DND-41 (cell line): Measurements from ENCODE around the gene TMEM134.

Source experiments
- ATAC-seq: fragments of 200-7000 bp; cut with Tn5 transposase; 3 replicates; pipeline ENCODE4 v1.9.1; 2021; ENCODE audit warnings: low read depth; ENCODE audit not compliant: insufficient read depth
- DNase-seq: peaks from one replicate; pipeline ENCODE4 v3.0.0-alpha.2; 2020
- H2AFZ ChIP-seq: 2 replicates; pipeline ENCODE4 v1.6.0; 2012; ENCODE audit warnings: low read depth, low read length
- H3K27ac ChIP-seq: 2 replicates; pipeline ENCODE4 v1.5.1; 2012; ENCODE audit warnings: low read length, inconsistent platforms
- H3K27me3 ChIP-seq: fragments of 200-600 bp; sonication (generic); 2 replicates; pipeline ENCODE4 v1.6.0; 2012; ENCODE audit warnings: low read length, mild to moderate bottlenecking, inconsistent platforms; ENCODE audit not compliant: insufficient read depth, poor library complexity
- H3K36me3 ChIP-seq: 2 replicates; pipeline ENCODE4 v1.5.1; 2012; ENCODE audit warnings: low read length, inconsistent platforms; ENCODE audit not compliant: insufficient read depth
- H3K4me1 ChIP-seq: 2 replicates; pipeline ENCODE4 v1.5.1; 2012; ENCODE audit warnings: mild to moderate bottlenecking, low read length; ENCODE audit not compliant: insufficient read depth
- H3K4me2 ChIP-seq: 2 replicates; pipeline ENCODE4 v1.6.0; 2012; ENCODE audit warnings: mild to moderate bottlenecking, moderate library complexity, low read length, inconsistent platforms; ENCODE audit not compliant: insufficient read depth
- H3K4me3 ChIP-seq, 2 experiments: fragments of 200-600 bp in 1 of 2; shearing (Covaris generic) in 1 of 2; 2 replicates each; pipeline ENCODE4 v1.5.1; 2012 to 2016; ENCODE audit warnings: inconsistent platforms in 2 of 2, low read length in 2 of 2, mild to moderate bottlenecking in 2 of 2, low read depth in 1 of 2, moderate library complexity in 1 of 2
- H3K79me2 ChIP-seq: 2 replicates; pipeline ENCODE4 v1.6.0; 2012; ENCODE audit warnings: low read length, inconsistent platforms; ENCODE audit not compliant: insufficient read depth
- H3K9ac ChIP-seq: 2 replicates; pipeline ENCODE4 v1.6.0; 2012; ENCODE audit warnings: low read depth, mild to moderate bottlenecking, inconsistent platforms, low read length, moderate library complexity
- H3K9me3 ChIP-seq: 2 replicates; pipeline ENCODE4 v1.5.1; 2012; ENCODE audit warnings: low read length, moderate library complexity, mild to moderate bottlenecking, inconsistent platforms; ENCODE audit not compliant: insufficient read depth, severe bottlenecking
- H4K20me1 ChIP-seq: 2 replicates; pipeline ENCODE4 v1.6.0; 2012; ENCODE audit warnings: low read length; ENCODE audit not compliant: insufficient read depth
- CTCF ChIP-seq: IDR thresholded peaks from 2 replicates; pipeline ENCODE4 v1.5.1; 2012; ENCODE audit warnings: borderline replicate concordance, low read length, moderate library complexity, mild to moderate bottlenecking; ENCODE audit not compliant: poor library complexity, severe bottlenecking; ENCODE audit errors: extremely low read depth
- EZH2 ChIP-seq: IDR thresholded peaks from 3 replicates; pipeline ENCODE4 v1.6.1; 2012; ENCODE audit warnings: borderline replicate concordance, low read depth, mild to moderate bottlenecking, moderate library complexity, low read length, inconsistent platforms; ENCODE audit not compliant: severe bottlenecking

Gene TMEM134

GRCh38 chr11:67490727-67491065, 21.6 kb upstream of the TMEM134 start:
- peaks cover 98% of the 10 kb centered on the region for H3K36me3 ChIP-seq

GRCh38 chr11:67489885-67490726, 21.1 kb upstream of the TMEM134 start:
- DNase-seq: peak; percentile 6
- H3K79me2 ChIP-seq: peaks cover 29% of the 10 kb centered on the region
- peaks cover 44% of the 10 kb centered on the region for H4K20me1 ChIP-seq
- no peaks in the 10 kb centered on the region for H3K9me3 ChIP-seq
- H3K4me2 ChIP-seq: no peak overlapping the region
- no peak overlapping the region for H3K4me3 ChIP-seq
- H3K9ac ChIP-seq: no peak overlapping the region
- no peaks in the 10 kb centered on the region for H3K27me3 ChIP-seq
- peaks cover 16% of the 10 kb centered on the region for H3K4me1 ChIP-seq
- TF ChIP-seq CTCF: no peak
- TF ChIP-seq EZH2: no peak
- H3K27ac ChIP-seq: no peak overlapping the region
- ATAC-seq: 0 out of 3 replicates have a peak, but pooled peaks have one; percentile 3
- peaks cover 93% of the 10 kb centered on the region for H3K36me3 ChIP-seq
- no peak overlapping the region for H2AFZ ChIP-seq

More at GRCh38 chr11:67490727-67491065, 21.6 kb upstream of the TMEM134 start:
- peaks cover 11% of the 10 kb centered on the region for H3K4me1 ChIP-seq
- no peaks in the 10 kb centered on the region for H3K27me3 ChIP-seq
- H3K27ac ChIP-seq: no peak overlapping the region
- no peaks in the 10 kb centered on the region for H3K9me3 ChIP-seq
- DNase-seq (peak; percentile 6), ATAC-seq (no peak)
- H3K4me2 ChIP-seq: no peak overlapping the region
- H2AFZ ChIP-seq: no peak overlapping the region
- no peak overlapping the region for H3K4me3 ChIP-seq
- H4K20me1 ChIP-seq: peaks cover 44% of the 10 kb centered on the region
- H3K9ac ChIP-seq: no peak overlapping the region
- TF ChIP-seq EZH2: no peak
- TF ChIP-seq CTCF: no peak
- peaks cover 24% of the 10 kb centered on the region for H3K79me2 ChIP-seq

GRCh38 chr11:67489203-67489884, 20.3 kb upstream of the TMEM134 start:
- Histone ChIP-seq H2AFZ (no peak overlapping the region), H3K27me3 (no peaks in the 10 kb centered on the region), H3K4me2 (no peak overlapping the region), H3K79me2 (peaks cover 37% of the 10 kb centered on the region), H3K9ac (no peak overlapping the region), H3K36me3 (peaks cover 93% of the 10 kb centered on the region), H3K9me3 (no peaks in the 10 kb centered on the region), H4K20me1 (peaks cover 44% of the 10 kb centered on the region), H3K4me1 (peaks cover 24% of the 10 kb centered on the region), H3K27ac (no peak overlapping the region), H3K4me3 (no peak overlapping the region)
- ATAC-seq (no peak), DNase-seq (no peak)
- no peak for TF ChIP-seq EZH2
- no peak for TF ChIP-seq CTCF
